Measurements from ENCODE around the gene MMGT1.
"Not testable (repeated sequence)": the region's sequence is repeated elsewhere in the genome, so short reads cannot be mapped to it uniquely, and the experiment has no call there.

The MMGT1 gene

GRCh38 chrX:135923353-135923752 is 50.4 kb downstream of the MMGT1 start:
- no peak for DNase-seq (ENCODE audit: low read depth)

GRCh38 chrX:135920516-135920915 is 53.3 kb downstream of the MMGT1 start:
- not testable (repeated sequence) for DNase-seq (ENCODE audit: low read depth)

- DNase-seq (ENCODE audit: low read depth) = no peak
Observed at GRCh38 chrX:135914404-135914803, 59.4 kb downstream of the MMGT1 start.

Measured in stimulated activated CD8-positive, alpha-beta memory T cell treated with anti-CD3 and anti-CD28 coated beads, Interleukin-15, amount 100 ng/mL, for 1 hour (primary cell).